Activated CD4-positive, CD25-positive, alpha-beta regulatory T cell (primary cell): ENCODE results near the gene VPS33B.
"Not testable (repeated sequence)": the region's sequence is repeated elsewhere in the genome, so short reads cannot be mapped to it uniquely, and the experiment has no call there.

Experiments used
- DNase-seq, 4 experiments: peaks; one replicate each; lab custom pipeline; 2025; lab: John Stamatoyannopoulos, UW

VPS33B gene

DNA sequence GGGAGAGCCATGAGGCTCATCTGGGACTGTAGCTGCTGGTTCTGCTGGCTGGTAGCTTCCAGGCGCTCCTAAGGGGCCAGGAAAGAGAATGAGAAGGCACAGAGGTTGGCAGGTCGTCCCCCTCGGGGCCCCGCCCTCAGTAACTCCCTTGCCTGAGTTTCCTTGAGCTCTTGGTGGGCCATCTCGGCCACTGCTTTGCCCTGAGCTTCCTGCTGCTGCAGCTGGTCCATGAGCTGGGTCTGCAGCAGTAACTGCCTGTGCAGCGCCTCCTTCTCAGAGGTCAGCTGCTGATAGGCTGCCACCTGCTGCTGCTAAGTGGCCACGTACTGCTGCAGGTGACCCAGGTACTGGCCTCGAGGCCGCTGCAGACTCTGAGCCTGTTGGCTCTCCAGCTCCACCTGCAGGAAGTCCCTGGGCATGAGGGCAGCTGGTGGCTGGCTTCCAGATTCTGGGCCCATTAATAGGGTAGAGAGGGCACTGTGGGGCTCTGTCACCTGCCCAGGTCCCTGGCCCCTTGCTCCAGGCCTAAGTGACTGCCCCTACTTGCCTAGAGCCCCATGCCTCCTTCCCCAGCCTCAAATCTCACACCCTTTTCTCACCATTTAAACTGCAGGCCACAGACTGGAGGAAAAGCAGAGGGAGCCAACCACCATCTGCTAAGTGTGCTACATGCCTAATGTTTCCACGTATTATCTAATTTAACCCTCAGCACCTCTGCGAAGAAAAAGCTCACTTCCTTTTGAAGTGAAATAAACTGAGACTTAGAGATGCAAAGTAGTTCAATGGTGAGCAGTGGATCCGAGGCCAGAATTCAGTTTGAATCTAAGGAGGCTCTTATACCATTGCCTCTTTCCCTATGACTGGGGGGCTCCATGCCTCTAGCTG, 10.8 kb upstream of the VPS33B start:
- peak in 2 of 4 experiments; percentile 11 to 15 for DNase-seq

DNA sequence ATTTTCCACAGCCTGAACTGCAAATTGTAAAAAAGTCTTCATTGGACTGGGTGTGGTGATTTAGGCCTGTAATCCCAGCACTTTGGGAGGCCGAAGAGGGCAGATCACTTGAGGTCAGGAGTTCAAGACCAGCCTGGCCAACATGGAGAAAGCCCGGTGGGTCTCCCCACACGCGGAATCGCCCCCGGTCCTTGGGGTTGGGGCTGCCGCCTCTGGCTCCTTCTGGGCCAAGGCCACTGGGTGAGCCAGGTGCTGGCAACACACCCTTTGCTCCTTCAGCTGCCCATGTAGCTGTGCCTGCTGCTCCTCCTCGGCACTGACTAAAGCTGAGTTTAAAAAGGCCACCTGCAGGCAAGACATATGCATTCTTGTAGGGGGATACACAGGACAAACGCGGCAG, 9.4 kb upstream of the VPS33B start:
- no peak for DNase-seq

DNA sequence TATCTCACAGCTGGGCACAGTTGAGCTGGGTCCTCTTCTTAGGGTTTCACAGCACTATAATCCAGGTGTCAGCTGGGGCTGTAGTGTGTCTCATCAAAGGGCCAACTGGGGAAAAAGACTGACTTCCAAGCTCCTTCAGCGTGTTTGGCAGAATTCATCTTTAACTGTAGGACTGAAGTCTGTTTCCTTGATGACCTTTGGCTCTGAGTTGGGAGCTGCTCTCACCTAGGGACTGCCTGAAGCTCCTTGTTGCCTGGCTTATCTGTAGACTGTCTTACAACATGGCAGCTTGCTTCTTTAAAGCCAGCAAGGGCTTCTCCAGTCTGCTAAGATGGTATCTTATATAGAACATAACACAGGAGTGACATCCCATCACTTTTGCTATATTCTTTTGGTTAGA, 5.3 kb upstream of the VPS33B start:
- no peak for DNase-seq

GRCh38 chr15:91023720-91024119, 1.3 kb upstream of the VPS33B start:
- DNase-seq, result no peak

GRCh38 chr15:91022832-91023129, 387 bp upstream of the VPS33B start:
- DNase-seq, result no peak

- no peak for DNase-seq
These were observed 799 bp downstream of the VPS33B start for GRCh38 chr15:91021516-91022074.

DNA sequence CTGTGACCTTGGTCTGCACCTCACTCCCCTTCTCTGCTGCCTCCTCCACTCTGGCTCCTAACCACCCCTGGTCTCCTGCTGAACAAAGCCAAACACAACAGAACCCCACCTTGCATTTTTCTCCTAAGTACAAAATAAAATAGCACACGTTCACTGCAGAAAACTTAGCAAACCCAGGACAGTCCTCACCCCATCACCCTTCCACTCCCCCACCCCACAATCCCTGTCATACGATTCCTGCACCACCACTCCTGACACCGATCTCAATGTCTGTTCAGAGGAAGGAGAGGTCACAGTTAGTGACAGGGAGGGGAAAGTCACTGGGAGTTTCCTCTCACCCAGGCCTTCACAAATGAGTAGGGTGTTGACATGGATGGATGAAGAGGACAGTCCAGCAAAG, 4.2 kb downstream of the VPS33B start:
- no peak for DNase-seq

- DNase-seq, result no peak
These were observed 4.7 kb downstream of the VPS33B start for GRCh38 chr15:91017716-91018115.

- DNase-seq, result not testable (repeated sequence)
These were observed 8.7 kb downstream of the VPS33B start for GRCh38 chr15:91013701-91014100.

DNA sequence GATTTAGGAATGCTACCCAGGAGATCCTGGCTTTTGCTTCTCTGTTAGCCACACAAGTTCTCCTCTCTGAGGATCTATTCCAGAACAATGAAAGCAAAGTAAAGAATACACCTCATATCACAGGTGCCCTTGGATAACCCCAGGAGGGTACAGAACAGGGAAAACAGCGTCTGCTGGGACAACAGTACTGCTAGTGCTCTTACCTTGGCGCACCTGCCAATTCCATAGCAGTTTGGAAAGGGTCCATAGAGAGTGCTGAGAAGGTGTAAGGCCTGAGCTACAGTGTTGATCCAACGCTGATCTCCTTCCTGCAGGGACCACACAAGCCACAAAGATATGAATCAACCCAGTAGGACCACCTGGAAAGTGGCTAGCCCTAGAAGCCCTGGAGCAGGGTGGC, 15.1 kb downstream of the VPS33B start:
- no peak for DNase-seq

- DNase-seq, result no peak
These were observed 21.2 kb downstream of the VPS33B start for GRCh38 chr15:91001209-91001608.

DNA sequence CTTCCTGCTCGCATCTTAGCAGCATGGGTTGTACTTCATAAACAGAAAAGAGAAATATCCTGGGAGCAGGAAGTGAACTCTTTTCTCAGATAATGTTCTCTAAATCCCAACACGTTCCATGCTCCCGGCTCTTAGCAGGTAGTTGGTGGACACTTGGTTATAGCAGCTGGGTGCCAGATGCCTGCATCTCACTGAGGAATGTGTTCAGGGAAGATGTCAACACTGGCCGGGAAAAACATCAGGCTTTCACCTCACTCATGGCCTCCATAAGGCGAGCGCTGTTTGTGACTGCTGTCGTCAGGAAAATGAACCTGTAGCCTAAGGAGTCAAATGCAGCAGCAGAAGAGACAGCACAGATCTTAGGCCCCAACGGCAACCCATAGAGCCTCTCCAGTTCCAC, 23.7 kb downstream of the VPS33B start:
- DNase-seq, result no peak

DNA sequence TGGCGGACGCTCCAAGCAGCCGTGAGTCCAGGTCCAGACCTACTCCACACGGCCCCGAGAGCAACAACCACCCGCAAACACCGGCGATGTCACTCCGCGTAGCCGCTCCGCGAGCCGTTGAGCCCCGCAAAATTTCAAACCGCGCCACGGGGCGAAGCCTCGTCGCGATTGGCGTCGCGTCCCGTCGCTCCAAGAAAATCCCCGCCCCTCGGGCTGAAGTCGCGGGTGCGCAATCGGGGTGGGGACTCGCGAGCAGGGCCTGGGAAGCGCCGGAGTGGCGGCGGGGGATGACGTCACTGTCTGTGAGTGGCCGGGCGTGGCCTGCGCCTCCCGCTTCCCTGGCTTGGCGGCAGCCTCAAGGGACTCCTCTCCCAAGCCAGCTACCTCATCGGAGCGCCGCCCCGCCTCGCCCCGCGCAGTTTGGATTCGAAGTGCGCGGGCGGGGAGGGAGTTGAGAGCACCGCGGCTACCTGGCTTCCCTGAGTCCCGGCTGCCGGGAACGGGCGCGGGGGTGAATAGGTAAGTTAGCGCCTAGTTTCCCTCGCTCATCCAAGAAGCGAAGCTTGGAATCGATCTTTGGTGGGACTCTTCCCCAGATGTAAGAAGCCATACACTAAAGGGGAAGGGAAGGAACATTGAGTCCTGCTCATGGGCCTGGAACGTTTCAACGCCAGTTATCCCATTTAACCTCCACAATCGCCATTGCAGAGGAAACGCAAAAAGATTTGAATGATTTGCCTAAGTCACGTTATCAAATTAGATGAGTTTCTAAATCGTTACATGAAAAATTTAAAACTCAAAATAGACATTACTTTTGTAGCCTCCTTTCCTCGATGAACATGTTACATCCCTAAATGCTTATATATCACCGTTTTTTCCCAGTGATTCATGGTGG, 27.7 kb downstream of the VPS33B start, which contains the start of gene PRC1:
Gene PRC1 (minus strand): TSS at position 119 of the 895 bp plus-strand sequence. CDS start 118 bp downstream, at position 1.
- peak; percentile 89 to 94 (median 91) for DNase-seq

DNA sequence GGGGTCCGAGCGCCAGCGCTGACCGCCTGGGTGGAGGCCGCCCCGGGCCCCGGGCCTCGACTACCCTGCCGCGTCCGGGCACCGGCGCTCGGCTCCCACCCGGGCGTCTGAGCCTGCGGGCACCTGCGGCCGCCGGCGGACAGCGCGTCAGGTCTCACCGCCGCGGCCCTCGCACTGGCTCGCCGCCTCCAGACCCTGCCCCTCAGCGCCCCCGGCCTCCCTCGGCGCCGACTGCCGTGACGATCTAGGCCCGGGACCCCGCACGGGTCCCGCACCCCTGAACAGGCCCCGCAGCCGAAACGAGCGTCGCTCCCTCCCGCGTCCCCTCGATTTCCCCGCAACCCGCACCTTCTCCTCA, 28.4 kb downstream of the VPS33B start:
- no peak for DNase-seq

DNA sequence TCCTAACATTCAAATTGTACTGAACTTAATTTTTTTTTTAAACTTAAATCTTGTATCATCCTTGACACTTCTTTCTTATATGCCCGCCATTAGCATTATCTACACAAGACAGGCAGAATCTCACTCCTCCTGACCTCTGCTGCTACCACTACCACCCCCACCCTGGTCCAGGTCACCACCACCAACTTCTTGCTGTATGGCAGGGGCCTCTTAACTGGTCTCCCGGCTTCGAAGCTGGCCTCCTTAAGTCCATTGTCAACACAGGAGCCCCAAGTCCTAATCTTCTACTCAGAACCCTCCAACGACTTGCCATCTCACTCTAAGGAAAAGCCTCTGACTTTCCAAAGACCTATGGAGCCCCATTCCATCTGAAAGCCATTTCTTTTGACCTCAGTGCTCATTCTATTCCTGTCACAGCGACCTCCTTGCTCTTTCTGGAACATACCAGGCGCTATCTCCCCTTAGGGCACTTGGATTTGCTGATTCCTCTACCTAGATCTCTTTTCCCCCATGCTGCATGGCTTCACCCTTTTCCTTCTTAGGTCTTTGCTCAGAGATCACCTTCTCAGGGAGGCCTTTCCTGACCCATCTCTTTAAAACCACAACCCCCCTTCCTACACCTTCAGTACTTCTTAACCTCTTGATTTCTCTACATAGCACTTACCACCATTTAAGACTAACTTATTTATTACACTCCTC, 30.7 kb downstream of the VPS33B start:
- DNase-seq, result no peak

DNA sequence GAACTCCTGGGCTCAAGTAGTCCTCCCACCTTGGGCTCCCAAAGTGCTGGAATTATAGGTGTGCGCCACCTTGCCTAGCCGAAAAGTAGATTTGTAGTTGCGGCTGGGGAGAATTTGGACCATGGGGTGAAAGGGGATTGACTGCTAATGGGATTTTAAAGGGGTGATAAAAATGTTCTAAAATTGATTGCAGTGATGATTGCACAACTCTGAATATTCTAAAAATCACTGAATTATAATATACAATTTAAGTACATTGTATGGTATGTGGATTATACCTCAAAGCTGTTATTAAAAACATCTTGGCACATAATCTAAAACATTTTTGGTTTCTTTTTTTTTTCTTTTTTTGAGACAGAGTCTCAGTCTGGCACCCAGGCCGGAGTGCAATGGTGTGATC, 31.9 kb downstream of the VPS33B start:
- DNase-seq, result no peak

GRCh38 chr15:90989040-90989768, 33.2 kb downstream of the VPS33B start:
- no peak for DNase-seq

GRCh38 chr15:90988296-90988695, 34.1 kb downstream of the VPS33B start:
- DNase-seq, result no peak

DNA sequence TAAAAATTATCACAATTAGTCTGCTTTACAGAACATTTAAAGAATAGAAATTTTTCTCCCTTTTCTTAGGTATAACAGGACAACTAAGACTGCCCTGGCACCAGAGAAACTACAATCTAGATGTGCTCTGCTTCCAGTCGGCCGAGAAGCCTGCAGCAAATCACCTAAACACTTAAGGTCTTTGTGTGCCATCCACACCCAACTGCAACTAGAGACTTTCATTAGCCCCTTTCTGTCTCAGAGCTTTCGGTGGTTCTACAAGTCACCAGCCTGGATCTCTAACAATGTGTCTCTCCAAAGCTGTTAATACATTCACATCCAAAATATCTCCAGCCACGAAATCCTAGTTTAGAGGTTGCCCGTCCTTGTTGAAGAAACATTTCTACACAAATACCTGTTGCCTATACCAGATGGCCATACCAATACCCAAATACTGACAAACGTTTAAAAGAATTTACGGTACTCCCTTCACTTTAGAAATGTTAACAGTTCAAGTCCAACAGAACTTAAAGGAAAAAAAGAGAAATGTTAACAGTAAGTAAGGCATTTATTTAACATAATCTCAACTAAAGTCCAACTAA, 34.7 kb downstream of the VPS33B start:
- DNase-seq, result no peak

DNA sequence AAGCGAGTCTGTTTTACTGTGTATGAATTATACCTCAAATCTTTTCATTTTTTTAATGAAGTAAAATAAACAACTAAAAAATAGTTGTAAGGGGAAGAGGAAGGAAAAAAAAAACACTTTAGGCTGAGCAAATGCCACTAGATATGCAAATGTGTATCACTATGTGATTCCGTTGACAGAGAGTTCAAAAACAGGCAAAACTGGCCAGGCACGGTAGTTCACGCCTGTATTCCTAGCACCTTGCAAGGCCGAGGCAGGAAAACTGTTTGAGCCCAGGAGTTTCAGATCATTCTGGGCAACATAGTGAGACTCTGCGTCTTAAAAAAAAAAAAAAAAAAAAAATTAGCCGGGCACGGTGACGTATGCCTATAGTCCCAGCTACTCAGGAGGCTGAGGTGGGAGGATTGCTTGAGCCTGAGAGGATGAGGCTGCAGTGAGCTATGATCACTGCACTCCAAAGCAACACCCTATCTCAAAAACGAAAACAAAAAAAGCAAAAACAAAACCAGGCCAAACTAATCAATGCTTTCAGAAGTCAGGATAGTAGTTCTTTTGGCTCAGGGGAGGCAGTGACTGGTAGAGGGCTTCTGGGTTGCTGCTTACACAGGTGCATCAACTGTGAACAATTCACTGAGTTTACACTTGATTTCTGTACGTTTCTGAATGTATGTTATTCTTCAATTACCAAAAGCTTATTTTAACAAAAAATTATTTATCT, 35.4 kb downstream of the VPS33B start:
- no peak for DNase-seq
